Tibial nerve (tissue), 4 donors: ENCODE measurements around the gene GPD1L.

Experiments used
- CTCF ChIP-seq, 5 experiments: fragments of 200-600 bp in 3 of 5; fragments of 450-650 bp in 2 of 5; sonication (generic) in 3 of 5; IDR thresholded peaks; one replicate each; pipeline ENCODE4 v1.5.1; 2016 to 2019; ENCODE audit warnings: antibody characterized with exemption in 5 of 5, mild to moderate bottlenecking in 3 of 5, moderate library complexity in 2 of 5
- EP300 ChIP-seq, 2 donors: sonication (generic); formaldehyde crosslinking; IDR thresholded peaks; one replicate each; pipeline ENCODE4 v1.6.1; 2017; ENCODE audit warnings: antibody characterized with exemption in 2 of 2, mild to moderate bottlenecking in 1 of 2

GRCh38 chr3:32160706-32161214 is 54.3 kb downstream of the GPD1L start:
- TF ChIP-seq CTCF (IDR thresholded peaks at IDR 0.05) (no peak), EP300 (IDR thresholded peaks at IDR 0.05) (no peak)
